SKM-1 (cell line): Measurements from ENCODE around the gene FASTKD3.

Experiments
- DNase-seq: peaks from one replicate; lab custom pipeline; 2025; ENCODE audit not compliant: unreplicated experiment; lab: John Stamatoyannopoulos, UW

The FASTKD3 gene

GRCh38 chr5:7881816-7882215 lies 13.0 kb upstream of the FASTKD3 start:
- DNase-seq = no peak

DNA sequence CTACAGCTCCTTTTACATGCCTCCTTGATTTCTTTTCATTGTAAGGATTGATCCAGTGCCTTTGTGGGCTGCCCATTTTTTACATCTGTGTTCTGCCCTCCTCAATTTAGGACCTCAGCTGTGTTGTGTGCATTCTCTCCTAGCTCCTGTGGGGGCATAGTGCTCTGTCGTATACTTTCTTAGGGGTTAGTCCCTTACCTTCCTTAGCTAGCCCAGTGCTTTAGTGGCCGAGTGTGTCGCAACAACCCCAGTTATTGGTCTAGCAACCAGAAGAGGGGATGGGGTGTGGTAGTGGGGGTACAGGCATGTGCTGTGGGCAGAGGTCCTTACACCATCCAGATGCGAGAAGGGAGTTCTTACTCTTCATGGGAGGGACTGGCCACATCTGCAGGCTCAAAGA lies 12.3 kb upstream of the FASTKD3 start:
- no peak for DNase-seq

GRCh38 chr5:7878381-7878873 lies 9.6 kb upstream of the FASTKD3 start:
- DNase-seq = peak; percentile 68

GRCh38 chr5:7877851-7878250 lies 9.0 kb upstream of the FASTKD3 start:
- no peak for DNase-seq

- no peak for DNase-seq
Measured at GRCh38 chr5:7876867-7877266, 8.0 kb upstream of the FASTKD3 start.

GRCh38 chr5:7875151-7875550 lies 6.3 kb upstream of the FASTKD3 start:
- DNase-seq = no peak

DNA sequence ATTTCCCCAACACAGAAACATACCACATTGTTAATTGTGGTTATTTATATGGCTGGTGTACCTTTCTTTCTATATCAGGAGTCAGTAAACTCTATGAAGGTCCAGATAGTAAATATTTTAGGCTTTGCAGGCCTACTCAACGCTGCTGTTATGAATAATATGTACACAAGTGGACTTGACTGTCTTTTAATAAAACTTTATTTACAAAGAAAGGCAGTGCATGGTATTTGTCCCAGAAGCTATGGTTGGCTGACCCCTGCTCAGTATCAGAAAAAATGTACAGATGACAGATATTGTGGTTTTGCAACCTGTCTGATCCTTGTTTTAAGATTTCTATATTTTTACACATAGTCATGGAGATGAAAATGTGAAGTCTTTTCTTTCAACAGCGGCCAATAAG lies 5.8 kb upstream of the FASTKD3 start:
- DNase-seq = no peak

- DNase-seq = no peak
Measured at GRCh38 chr5:7873216-7873615, 4.4 kb upstream of the FASTKD3 start.

- no peak for DNase-seq
Measured at GRCh38 chr5:7872517-7873130, 3.8 kb upstream of the FASTKD3 start.

- no peak for DNase-seq
Measured at GRCh38 chr5:7871653-7872052, 2.8 kb upstream of the FASTKD3 start.

DNA sequence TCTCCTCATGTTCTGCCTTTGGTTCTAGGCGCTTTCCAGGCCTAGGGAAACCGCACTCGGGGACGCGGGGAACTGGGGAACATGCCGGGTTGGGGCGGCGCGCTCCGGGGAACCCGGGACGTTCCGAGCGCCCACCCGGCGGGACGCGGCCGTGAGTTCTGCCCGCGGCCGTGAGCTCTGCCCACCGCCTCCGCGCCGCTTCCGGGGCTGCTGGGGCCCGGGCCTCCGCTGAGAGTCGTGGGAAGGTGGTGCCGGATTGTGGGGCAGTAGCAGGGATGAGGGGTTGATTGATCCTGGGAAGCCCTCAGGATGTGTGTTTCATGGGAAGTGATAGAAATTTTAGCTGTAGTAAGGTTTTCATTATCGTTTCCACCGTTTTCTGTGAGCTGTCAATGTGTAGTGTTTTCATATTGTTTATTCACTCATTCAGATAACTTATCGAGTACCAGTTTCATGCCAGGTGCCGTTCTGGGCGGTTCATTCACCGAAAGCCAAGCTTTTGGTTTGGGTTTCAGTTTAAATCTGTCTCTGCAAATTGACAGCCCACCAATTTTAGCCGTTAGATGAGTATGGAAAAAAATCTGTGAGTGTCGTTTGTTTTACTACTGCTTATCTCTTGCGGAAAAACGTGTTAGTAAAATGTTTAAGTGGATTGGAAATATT lies 774 bp upstream of the FASTKD3 start:
- no peak for DNase-seq

DNA sequence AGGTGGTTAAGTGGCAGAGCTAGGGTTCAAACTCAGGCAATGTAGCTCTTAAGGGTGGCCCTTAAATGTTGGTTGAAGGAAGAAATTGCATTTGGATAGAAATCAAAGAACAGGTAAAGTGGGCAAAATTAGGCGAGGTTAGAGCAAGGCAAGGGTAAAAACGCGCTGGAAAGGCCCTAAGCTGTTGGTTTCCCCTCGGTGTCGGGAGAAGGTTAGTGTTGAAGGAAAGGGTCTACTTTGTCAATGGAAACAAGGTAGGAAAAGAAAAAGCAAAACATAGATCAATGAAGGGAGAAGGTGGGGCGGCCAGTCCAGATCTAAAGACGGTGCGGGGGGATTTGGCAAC lies 431 bp downstream of the FASTKD3 start:
- DNase-seq = no peak

DNA sequence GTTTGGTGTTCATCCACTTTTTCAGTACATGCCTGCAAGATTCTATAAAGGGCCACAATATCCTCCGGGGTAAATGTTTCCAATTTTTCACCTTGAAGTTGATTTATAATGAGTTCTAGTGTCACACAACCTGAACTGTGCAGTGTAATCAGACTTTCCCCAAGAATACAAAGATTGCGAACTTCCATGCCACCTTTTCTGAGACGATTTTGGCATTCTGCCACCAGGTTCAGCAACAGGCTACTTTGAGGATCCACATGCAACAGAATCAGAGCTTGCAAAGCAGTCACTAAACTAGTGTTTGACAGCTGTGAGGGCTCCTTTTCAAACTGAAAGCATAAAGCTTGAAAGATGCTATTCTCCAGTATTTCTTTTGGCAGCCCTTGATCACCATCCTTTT lies 1.6 kb downstream of the FASTKD3 start:
- no peak for DNase-seq

- DNase-seq = no peak
Measured at GRCh38 chr5:7866196-7866595, 2.6 kb downstream of the FASTKD3 start.

GRCh38 chr5:7857926-7858632 lies 10.8 kb downstream of the FASTKD3 start:
- no peak for DNase-seq

DNA sequence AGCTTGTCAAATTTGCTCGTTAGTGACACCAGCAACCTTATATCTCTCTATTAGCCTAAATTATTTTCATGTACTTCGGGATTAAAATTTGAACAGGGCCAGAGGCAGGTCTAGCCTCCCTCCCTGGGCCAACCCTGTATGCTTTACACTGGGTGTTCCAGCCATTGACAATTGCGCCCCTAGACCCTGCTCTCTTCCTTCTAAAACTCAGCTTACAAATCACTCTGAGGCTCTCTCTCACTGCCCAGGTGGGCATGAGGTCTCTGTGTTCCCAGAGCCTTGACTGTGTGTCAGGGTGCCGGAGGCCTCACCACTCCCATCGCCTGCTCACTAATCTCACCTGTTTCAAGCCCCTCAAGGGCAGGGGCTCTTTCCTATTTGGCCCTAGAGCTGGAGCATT lies 11.5 kb downstream of the FASTKD3 start:
- DNase-seq = no peak

DNA sequence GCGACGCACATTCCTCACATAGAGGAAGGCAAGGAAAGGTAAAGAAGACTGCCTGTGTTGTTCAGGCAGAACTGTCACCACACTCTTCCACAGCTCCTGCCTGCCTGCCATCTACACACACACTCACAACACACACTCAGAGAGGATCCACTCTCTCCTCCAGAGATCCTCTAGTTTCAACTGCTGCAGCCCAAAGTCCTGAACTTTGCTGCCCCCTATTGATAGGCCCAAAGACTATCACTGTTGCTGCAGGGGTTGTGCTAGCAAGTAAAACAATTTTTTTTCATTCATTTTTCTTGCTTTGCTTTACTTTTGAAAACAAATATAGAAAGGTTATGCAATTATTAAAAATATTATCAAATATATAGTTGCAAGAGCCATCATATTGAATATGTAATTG lies 12.0 kb downstream of the FASTKD3 start:
- peak; percentile 44 for DNase-seq

DNA sequence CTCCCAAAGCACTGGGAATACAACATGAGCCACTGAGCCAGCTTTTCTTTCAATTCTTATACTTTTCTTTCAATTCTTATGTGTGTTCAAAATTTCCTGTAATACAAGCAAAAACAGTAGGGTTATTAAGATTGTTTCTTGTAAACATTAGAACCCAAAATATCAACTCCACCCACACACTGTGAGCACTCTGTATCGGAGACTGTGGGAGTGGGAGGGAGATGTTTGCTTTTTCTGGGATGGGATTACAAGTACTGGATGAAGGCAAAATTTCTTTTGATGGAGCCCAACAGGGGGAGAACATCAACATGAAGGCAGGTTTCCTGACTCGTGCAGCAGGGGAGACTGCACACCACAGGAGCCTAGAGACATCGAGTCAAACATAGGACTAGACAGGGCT lies 13.2 kb downstream of the FASTKD3 start:
- DNase-seq = no peak

DNA sequence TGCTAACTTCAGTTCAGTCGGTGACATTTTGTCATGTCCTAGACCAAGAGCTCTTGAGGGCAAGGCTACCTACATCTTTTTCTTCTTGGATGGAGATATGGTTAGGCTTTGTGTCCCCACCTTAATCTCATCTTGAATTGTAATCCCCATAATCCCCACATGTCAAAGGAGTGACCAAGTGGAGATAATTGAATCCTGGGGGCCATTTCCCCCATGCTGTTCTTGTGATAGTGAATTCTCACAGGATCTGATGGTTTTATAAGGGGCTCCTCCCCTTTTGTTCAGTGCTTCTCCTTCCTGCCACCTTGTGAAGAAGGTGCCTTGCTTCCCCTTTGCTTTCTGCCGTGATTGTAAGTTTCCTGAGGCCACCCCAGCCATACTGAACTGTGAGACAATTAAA lies 15.8 kb downstream of the FASTKD3 start:
- no peak for DNase-seq

- DNase-seq = no peak
Measured at GRCh38 chr5:7852542-7852941, 16.3 kb downstream of the FASTKD3 start.

DNA sequence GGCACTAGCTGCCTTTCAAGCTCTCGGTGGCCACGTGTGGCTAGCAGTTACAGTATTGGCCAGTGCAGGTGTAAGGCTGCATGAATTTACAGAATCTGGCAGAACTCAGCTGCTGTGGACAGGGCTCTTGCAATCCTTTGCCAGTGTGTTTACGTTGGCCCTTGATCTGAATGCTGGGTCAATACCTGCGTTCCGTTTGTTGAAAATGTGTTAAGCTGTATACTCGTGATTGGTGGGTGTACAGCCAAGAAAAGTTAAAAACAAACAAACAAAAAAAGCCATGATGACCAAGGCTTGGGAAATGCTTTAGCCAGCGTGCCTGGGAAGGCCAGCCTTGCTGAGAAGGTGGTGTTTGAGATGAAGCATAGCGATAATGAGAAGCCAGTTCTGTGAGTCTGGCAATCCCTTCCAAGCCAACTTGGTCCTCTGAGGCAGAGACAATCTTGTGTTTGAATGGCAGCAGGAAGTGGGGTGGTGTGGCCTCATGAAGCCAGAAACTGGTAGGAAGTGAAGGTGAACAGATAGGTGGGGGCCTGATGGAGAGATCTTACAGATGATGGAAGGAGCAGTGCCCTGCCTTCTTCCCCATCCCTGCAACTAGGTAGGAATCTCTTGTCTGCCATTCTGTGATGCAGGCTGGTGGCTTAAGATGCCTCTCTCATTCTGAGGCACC lies 17.1 kb downstream of the FASTKD3 start:
- no peak for DNase-seq

- no peak for DNase-seq
Measured at GRCh38 chr5:7851240-7851592, 17.6 kb downstream of the FASTKD3 start.
